Activated CD8-positive, alpha-beta memory T cell treated with anti-CD3 and anti-CD28 coated beads for 1 hour (primary cell): ENCODE measurements around the gene FCER2.

Source experiments
- DNase-seq, 2 donors: peaks; one replicate each; pipeline ENCODE4 v3.0.0-alpha.2; 2020; ENCODE audit warnings: low read depth in 1 of 2; ENCODE audit errors: extremely low read depth in 1 of 2

Gene FCER2

GRCh38 chr19:7704280-7705060 is 2.5 kb upstream of the FCER2 start:
- no peak for DNase-seq

DNA sequence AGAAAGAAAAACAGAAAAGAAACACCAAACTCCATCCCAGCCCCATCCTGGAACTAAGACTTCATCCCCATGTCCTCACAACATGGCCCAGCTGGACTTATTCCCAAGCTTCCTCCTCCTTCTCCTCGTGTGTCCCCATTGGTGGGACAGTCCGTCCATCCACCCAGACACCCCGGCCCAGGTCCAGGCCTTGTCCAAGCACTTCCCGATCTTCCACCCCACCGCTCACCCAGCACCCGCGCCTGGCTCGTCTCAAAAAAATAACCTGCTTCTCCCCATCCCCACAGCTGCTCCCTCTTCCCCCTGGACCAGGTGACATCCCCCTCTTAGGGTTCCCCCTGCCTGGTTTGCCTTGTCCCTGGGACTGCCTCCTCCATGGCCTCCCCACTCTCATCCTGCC is 1.4 kb upstream of the FCER2 start:
- DNase-seq: no peak

- DNase-seq: no peak
These were observed 780 bp downstream of the FCER2 start for GRCh38 chr19:7701049-7701653.

GRCh38 chr19:7699417-7700401 is 2.2 kb downstream of the FCER2 start:
- no peak for DNase-seq

- no peak for DNase-seq
These were observed 2.9 kb downstream of the FCER2 start for GRCh38 chr19:7699003-7699402.

DNA sequence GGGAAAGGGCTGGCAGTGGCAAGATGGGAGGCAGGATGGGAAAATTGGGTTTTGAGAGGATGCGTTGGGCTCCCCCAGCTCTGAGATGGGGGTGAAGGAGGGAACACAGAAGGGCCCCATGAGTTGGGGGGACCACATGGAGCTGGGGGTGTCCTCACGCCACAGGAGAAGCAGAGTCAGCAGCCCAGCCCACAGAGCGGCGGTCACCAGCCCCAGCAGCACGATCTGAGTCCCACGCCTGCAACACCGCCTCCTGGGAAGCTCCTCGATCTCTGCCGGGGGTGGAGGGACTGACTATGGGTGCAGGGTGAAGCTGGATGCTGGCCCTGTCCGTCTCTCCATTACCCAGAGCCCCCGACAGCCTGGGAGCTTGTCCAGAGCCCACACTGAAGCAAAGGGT is 3.3 kb downstream of the FCER2 start:
- DNase-seq: no peak

DNA sequence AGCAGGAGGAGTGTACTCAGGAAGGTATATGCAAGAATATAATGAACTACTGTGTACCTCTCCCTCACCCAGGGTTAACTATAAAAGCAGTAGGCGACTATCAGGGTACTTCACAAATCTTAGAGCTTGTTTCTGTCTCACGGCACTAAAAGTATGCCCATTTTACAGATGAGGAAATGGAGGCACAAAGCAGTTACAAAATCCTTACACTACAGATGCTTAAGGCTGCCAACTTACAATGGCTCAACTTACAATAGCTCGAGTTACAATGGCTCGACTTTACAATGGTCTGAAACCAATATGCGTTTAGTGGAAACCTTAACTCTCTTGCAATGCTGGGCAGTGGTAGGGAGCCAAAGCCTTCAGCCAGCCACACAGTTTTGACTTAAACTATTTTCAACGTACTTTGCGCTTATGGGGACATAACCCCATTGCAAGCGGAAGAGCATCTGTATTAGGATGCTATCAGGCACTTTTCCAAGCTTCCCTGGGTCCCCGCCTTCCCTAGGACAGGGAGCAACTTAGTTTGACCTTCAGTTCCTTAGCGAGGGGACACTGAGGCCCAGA is 4.1 kb downstream of the FCER2 start:
- DNase-seq: no peak

DNA sequence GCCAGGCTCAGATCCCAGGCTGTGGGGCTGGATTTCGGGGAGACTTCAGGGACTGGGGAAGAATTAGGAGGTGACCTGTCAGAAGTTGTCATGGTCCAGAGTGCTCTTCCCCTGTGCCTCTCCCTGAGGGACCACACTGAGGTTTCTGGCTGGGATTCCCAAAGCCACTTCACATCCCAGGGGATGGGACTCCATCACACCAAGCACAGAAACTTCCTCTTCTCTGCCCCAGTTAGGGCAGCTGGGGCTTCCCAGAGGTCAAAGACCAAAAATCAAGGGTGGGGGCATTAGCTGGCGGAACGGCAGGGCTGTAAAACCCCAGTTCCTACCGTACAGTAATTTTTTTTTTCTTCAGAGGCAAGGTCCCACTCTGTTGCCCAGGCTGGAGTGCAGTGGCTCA is 7.4 kb downstream of the FCER2 start:
- DNase-seq: no peak

- DNase-seq: no peak
These were observed 9.4 kb downstream of the FCER2 start for GRCh38 chr19:7692417-7693088.

- no peak for DNase-seq
These were observed 10.4 kb downstream of the FCER2 start for GRCh38 chr19:7691497-7691896.

- no peak for DNase-seq
These were observed 11.1 kb downstream of the FCER2 start for GRCh38 chr19:7690779-7691258.

GRCh38 chr19:7689165-7689564 is 12.8 kb downstream of the FCER2 start:
- DNase-seq: no peak

DNA sequence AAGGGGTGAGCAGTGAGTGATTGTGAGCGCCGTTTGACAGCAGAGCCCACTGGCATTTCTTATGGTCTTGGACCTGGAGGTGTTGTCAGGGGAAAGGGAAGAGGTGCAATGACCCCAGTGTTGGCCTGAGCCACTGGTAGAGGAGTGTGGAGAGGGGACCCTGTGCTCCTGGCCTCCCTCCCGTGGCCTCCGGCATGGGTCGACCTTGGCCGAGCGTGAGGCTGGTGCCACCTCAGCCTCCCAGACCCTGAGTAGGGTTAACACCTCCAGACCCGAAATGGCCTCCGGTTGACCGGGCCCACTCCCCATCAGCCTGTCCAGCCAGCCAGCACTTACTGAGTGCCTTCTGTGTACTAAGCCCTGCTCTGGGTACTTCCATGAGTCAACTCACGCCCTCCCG is 14.8 kb downstream of the FCER2 start:
- DNase-seq: no peak

DNA sequence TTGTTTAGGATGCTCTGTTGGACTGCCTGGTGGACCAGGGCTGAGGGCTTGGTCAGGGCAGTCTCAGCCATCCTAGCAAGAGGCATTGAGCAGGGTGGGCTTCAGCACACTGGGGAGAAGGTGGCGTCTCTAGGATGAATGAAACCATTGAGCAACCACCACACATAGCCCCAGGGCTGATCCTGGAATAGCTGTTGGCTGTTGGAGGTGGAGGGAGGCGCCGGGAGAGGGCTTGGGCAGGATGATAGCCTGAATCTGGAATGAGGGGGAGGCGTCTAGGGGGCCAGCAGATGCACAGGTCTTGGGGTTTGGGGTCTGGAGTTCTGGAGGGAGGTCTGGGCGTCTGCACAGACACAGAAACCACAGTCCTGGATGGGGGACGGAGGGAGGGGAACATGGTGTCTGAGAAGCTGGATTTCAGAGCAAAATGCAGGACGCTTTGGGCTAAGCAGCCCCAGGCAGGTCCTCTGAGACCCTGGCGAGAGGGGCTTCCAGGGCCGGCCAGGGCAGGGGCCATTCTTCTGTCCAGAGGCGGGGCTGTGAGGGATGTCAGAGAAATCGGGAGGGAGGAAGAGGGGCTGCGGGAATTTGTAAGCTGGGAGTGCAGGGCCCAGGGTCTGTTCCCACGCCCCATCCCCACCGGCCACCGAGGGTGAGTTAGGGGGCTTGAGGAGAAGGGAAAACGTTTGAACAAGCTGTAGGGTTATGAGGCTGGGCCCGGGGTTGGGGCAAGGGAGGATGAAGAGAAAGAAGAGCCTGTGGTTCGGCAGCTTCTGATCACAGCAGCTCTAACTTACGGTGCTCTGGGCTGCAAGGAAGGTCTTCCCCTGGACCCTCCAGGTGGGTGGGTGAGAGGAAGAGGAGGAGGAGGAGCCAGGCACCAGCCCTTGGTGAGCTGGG is 16.1 kb downstream of the FCER2 start:
- no peak for DNase-seq

DNA sequence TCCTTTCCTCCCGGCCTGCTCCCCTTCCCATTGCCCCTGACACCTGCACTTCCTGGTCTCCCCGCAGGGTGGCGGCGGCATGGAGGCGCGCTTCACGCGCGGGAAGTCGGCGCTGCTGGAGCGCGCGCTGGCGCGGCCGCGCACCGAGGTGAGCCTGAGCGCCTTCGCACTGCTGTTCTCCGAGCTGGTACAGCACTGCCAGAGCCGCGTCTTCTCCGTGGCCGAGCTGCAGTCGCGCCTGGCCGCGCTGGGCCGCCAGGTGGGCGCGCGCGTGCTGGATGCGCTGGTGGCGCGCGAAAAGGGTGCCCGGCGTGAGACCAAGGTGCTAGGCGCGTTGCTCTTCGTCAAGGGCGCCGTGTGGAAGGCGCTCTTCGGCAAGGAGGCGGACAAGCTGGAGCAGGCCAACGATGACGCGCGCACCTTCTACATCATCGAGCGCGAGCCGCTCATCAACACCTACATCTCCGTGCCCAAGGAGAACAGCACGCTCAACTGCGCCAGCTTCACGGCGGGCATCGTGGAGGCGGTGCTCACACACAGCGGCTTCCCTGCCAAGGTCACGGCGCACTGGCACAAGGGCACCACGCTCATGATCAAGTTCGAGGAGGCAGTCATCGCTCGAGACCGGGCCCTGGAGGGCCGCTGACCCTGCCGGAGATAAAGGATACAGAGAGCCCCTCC is 19.6 kb downstream of the FCER2 start:
- DNase-seq: no peak

DNA sequence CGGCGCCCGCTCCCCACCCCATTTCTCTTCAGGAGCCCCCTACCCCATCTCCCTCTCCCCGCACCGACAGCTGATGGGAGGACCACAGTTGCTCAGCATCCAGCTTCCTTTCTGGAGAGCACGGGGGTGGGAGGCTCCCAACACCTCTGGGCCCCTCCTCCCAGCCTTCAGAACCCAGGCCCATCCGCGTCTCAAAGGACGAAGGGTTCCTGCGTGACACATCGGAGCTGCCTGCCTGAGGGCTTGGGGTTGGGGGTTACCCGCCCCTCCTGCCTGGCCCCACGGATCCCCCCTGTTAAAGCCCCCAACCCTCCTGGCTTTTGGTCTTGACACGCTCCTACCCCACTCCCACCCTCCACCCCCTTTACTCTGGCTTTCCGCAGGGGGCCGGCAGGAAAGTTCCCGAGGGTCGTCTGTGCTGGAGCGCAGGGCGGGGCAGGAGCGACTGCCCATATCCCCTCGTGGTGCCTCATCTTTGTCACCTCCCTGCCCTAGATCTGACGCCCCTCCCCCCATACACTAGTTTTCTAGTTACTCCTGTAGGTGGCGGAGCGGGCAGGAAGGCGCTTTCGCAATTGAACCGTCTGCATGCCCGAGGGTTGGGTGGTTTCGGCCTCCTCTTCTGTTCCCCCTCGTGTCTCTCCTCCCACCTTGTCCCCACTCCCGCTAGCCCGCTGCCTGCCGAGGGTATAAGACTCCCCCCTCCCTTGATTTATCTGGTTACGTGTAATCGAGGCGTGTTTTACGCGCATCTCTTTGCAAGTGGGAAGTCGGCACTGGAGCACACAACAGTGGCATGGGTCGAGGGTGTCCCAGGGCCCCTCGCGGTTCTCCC is 20.4 kb downstream of the FCER2 start:
- peak; percentile 63 to 68 for DNase-seq

DNA sequence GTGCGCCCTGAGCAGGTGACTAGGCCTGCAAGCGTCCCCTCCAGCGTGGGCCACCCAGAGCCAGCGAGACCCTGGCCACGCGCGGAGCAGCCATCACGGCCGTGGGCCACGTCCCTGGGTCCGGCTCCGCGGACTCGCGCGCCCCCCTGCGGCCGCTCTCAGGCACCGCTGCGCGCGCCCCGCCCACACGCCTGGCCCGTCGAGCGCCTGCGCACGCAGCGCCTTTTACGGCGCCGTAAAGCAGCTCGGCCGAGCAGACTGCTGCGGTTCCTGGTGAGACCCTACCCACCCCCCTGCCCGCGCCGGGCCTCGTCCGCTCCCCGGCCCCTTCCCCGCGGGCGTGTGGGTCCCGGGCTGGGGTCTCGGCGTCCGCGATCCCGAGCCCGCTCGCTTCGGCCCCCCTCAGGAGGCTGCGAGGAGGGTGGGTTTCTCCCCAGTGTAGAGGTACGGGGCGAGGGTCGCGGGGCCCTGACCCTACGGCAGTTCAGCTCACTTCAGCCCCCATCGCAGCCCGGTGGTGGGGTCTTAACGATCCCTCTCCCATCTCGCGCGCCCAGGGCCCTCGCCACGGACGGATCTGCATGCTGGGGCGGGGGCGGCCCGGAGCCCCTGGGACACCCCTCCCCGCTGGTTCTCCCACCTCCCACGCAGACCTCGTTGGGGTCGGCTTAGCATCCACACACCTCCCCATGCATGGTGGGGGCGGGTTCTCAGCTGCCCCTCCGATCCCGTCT is 21.2 kb downstream of the FCER2 start, which contains the start of gene TRAPPC5:
TSS of gene TRAPPC5 (plus strand) at position 228 of the 734 bp plus-strand sequence. CDS start 1,421 bp downstream, outside the sequence.
- peak; percentile 44 to 84 for DNase-seq
